Hematopoietic multipotent progenitor cell treated with erythropoietin and hydrocortisone succinate and interleukin-3 and kit ligand, for 6 days (in vitro differentiated cells): Measurements from ENCODE around the gene LRRC17.

Experiments
- DNase-seq: peaks from one replicate; pipeline ENCODE4 v3.0.0-alpha.2; 2015

The LRRC17 gene

GRCh38 chr7:102912742-102913141, at the start of gene LRRC17:
Gene LRRC17, plus strand, starts transcription at chr7:102913000. Its CDS starts 20,914 bp downstream, at chr7:102933914.
- DNase-seq, result no peak

- no peak for DNase-seq
Measured at GRCh38 chr7:102864958-102865357, 47.8 kb upstream of the LRRC17 start.

- no peak for DNase-seq
Measured at GRCh38 chr7:102866535-102867215, 46.1 kb upstream of the LRRC17 start.

GRCh38 chr7:102869195-102869594, 43.6 kb upstream of the LRRC17 start:
- no peak for DNase-seq

- DNase-seq, result no peak
Measured at GRCh38 chr7:102872460-102872859, 40.3 kb upstream of the LRRC17 start.

- no peak for DNase-seq
Measured at GRCh38 chr7:102873470-102874165, 39.2 kb upstream of the LRRC17 start.

- peak; percentile 35 for DNase-seq
Measured at GRCh38 chr7:102874166-102874829, 38.5 kb upstream of the LRRC17 start.

GRCh38 chr7:102874966-102875365, 37.8 kb upstream of the LRRC17 start:
- DNase-seq, result no peak

- no peak for DNase-seq
Measured at GRCh38 chr7:102875700-102876295, 37.0 kb upstream of the LRRC17 start.

- peak; percentile 23 for DNase-seq
Measured at GRCh38 chr7:102883098-102883860, 29.5 kb upstream of the LRRC17 start.

GRCh38 chr7:102888561-102889233, 24.1 kb upstream of the LRRC17 start:
- no peak for DNase-seq

GRCh38 chr7:102889851-102890250, 22.9 kb upstream of the LRRC17 start:
- DNase-seq, result peak; percentile 17

- peak; percentile 47 for DNase-seq
Measured at GRCh38 chr7:102890292-102890970, 22.4 kb upstream of the LRRC17 start.

- no peak for DNase-seq
Measured at GRCh38 chr7:102890971-102891692, 21.7 kb upstream of the LRRC17 start.

- no peak for DNase-seq
Measured at GRCh38 chr7:102891693-102892261, 21.0 kb upstream of the LRRC17 start.

GRCh38 chr7:102892631-102893278, 20.0 kb upstream of the LRRC17 start:
- peak; percentile 67 for DNase-seq

- DNase-seq, result no peak
Measured at GRCh38 chr7:102895602-102896001, 17.2 kb upstream of the LRRC17 start.

GRCh38 chr7:102896585-102896984, 16.2 kb upstream of the LRRC17 start:
- DNase-seq, result no peak

GRCh38 chr7:102897211-102897631, 15.6 kb upstream of the LRRC17 start:
- no peak for DNase-seq
